GM10248 (cell line): Measurements from ENCODE around the gene RXRA.

ENCODE experiments used
- CTCF ChIA-PET: fragments of 300-600 bp; sonication (Branson Sonifier 250); formaldehyde crosslinking; extraction: SDS; loops from one replicate; lab custom pipeline; 2021; ENCODE audit warnings: antibody characterized with exemption; lab: Yijun Ruan, JAX
- POLR2A ChIA-PET: fragments of 350-650 bp; sonication (Branson Sonifier 250); formaldehyde crosslinking; extraction: SDS; loops from one replicate; lab custom pipeline; 2020; ENCODE audit warnings: antibody characterized with exemption; lab: Yijun Ruan, JAX
- DNase-seq: peaks from one replicate; pipeline ENCODE4 v3.0.0; 2012; ENCODE audit errors: extremely low spot score
- TF ChIP-seq, protein P1 (sequence below): IDR thresholded peaks from 2 replicates; pipeline ENCODE4 v1.5.1; 2012; ENCODE audit warnings: mild to moderate bottlenecking, low read depth; ENCODE audit errors: extremely low read depth, missing control alignments, control extremely low read depth

RXRA gene

DNA sequence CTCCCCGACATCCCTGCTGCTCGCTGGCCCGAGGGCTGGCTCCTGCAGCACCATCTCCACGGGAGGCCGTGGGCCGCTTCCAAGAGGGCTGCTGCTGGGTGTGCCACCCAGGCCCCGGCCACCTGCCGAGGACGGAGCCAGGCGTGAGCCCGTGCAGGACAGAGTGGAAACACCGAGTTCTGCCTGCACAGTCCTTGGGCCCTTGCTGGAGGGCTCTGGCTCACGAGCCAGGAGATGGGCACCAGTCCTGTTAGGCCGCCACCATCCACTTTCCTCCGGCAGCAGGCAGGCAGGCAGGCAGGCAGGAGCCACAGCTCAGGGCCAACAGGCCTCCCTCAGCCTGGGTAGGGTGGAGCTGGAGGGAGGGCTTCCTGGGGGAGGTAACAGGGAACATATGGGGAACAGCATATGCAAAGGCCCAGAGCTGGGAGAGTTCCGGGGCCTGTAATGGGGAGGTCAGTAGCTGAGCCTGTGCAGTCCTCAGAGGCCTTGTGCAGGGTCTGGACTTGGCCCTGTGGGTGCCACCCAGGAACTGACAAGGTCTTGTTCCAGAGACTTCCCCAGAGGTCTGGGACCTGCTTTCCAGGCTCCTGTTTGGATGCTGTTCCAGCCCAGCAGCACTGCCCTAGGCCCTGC lies 31.9 kb downstream of the RXRA start:
- ChIA-PET CTCF (interaction anchor here (1.2 kb wide), 1 partner anchor 36 kb away, joined by 3 read pairs; no protein-coding TSS in a partner anchor), POLR2A (no interaction called here)
- TF ChIP-seq, protein P1, sequence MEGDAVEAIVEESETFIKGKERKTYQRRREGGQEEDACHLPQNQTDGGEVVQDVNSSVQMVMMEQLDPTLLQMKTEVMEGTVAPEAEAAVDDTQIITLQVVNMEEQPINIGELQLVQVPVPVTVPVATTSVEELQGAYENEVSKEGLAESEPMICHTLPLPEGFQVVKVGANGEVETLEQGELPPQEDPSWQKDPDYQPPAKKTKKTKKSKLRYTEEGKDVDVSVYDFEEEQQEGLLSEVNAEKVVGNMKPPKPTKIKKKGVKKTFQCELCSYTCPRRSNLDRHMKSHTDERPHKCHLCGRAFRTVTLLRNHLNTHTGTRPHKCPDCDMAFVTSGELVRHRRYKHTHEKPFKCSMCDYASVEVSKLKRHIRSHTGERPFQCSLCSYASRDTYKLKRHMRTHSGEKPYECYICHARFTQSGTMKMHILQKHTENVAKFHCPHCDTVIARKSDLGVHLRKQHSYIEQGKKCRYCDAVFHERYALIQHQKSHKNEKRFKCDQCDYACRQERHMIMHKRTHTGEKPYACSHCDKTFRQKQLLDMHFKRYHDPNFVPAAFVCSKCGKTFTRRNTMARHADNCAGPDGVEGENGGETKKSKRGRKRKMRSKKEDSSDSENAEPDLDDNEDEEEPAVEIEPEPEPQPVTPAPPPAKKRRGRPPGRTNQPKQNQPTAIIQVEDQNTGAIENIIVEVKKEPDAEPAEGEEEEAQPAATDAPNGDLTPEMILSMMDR, result no peak
- no peak for DNase-seq

DNA sequence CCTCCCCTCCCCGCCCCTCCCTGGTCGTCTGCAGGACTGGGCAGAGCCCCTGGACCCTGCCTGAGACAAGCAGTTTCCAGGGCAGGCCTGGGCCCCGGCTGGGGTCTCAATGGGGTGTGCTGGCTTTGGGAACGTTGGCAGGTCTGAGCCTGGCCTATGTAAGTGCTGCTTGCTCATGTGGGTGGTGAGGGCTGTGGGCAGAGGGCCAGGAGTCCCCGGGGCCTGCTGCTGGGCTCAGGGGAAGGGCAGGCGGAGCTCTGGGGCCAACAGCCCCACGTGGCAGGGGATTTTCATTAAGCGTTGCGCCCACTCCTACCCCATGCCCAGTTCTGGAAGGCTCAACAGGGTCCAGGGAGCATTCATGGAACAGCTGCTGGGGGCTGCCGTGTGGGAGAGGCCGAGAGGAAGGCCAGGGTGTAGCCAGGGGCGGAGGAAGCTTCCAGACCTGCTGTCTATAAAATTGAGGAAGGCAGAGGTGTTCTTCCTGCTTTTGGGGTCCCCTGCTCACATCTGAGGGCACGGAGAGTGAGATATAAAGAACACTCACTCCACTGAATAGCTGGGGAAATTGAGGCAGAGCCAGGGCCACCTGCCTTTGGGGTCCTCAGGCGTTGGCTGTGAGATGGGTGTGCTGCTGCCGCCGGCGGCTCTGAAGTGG lies 32.5 kb downstream of the RXRA start:
- POLR2A ChIA-PET, result no interaction called here
- CTCF ChIA-PET, result interaction anchor here (0.8 to 1.2 kb wide), 2 partner anchors 36 to 85 kb away, joined by 3 read pairs; no protein-coding TSS in a partner anchor

DNA sequence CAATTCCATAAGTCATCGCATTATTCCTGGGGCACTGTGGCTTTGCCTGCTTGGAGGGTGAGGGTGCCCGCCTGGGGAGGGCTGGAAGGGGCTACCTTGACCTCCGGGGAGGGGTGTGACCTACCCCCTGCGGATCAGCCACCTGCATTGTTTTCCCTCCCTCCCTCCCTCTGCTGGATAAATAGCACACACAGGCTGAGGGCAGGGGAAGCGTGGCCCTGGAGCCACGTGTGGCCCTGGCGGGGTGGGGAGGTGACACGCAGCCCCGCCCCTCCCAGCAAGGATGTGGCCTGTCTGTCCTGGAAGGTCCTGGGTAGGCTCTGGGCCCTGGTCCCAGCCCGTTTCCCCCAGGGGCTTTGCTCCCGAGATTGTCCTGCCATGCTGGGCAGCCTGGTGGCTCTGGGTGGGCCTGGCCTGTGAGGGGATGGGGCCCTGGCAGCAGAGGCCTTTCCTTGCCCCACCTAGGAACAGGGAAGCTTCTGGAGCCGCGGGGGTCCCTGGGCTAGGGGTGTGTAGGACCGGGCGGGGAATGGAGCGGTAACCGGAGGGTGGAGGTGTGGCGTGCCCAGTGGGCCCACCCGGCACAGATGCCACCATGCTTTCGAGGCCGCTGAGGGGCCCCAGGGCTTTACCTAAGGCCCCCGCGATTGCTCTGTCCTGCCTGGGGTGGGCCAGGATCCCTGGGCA lies 33.4 kb downstream of the RXRA start:
- ChIA-PET POLR2A (no interaction called here), CTCF (interaction anchor here (0.8 to 1.2 kb wide), 2 partner anchors 37 to 84 kb away, joined by 3 read pairs; no protein-coding TSS in a partner anchor)
- TF ChIP-seq, protein P1, result no peak
- no peak for DNase-seq

More for the DNA sequence above, 32.5 kb downstream of the RXRA start:
- TF ChIP-seq, protein P1, result no peak
- DNase-seq, result no peak

DNA sequence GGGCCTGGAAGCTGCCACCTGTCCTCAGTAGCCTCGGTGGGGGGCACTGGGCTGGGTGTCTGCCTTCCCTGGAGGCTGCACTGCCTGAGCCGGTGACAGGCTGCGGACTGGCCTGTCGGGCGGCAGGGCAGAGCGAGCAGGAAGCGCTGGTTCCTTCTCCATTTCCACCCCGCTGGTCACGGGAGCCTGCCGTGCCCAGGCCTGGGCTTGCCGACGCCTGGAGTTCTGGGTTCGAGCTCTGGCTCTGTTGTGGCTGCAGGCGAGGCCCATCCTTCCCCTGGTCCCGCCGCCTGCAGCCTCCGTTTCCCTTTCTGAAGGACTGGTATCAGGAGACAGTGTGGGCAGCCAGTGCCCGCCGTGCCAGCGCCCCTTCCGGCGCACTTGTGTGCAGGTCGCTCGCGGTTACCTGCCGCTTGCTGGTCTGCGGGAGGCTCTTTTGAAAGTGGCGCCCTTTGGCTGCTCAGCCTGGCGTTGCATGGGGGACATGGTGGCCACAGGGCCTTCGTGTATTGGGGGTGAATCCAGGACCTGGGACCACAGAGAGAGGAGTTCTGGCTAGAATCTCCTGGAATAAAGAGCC lies 34.0 kb downstream of the RXRA start:
- DNase-seq, result no peak
- TF ChIP-seq, protein P1, result no peak
- ChIA-PET POLR2A (no interaction called here), CTCF (no interaction called here)

DNA sequence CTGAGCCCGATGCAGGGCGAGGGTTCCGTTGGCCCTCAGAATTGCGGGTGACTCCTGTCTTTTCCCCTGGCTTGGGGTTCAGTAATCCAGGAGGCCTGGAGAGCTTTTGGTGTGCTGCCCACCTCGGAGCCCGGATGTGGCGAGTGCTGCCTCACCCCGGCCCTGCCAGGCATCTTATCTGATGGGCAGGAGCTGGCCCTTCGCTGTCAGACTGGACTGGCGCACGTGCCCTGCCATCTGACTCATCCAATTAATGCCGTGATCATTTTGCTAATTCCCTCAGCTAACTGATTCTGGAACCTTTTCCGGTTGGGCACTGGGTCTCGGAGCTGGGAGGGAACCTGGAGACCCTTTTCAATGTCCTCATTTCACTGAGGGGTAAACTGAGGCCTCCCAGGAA lies 34.6 kb downstream of the RXRA start:
- TF ChIP-seq, protein P1, result no peak
- DNase-seq, result no peak
- CTCF ChIA-PET, result no interaction called here
- POLR2A ChIA-PET, result no interaction called here

DNA sequence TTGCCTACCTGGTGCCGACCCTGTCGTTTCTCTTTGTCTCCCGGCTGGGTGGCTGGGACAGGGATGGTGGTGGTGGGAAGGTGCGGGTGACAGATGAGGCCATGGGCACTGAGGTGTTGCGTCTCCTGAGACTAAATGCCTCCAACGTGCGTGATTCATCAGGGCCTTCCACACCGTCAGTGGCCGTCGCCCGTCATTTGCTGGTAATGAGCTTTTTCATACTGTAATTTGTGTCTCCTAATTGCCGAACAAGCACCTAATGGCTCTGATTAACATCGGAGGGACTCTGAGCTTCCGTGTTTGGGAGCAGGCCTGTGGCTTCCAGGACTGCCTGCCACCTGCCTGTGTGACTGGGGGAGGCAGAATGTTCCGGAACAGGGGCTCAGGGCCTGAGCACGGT lies 35.2 kb downstream of the RXRA start:
- POLR2A ChIA-PET, result no interaction called here
- TF ChIP-seq, protein P1, result no peak
- CTCF ChIA-PET, result interaction anchor here (1.7 kb wide), 1 partner anchor 8 kb away, joined by 7 read pairs; no protein-coding TSS in a partner anchor
- no peak for DNase-seq
